ENCODE measurements around the gene PDLIM3. TPM values are rescaled to one million over a fixed set of nuclear protein-coding genes. Genes with fewer than 3 reads are reported as not detected.

The PDLIM3 gene
- total RNA-seq, 1 experiment from 2014 or later = 0.47 TPM

GRCh38 chr4:185576962-185577950, 41.9 kb upstream of the PDLIM3 start:
- no peak for ATAC-seq
- H4K20me1 ChIP-seq (ENCODE audit: low read length) = no peaks in the 10 kb centered on the region
- CTCF ChIA-PET = no interaction called here

DNA sequence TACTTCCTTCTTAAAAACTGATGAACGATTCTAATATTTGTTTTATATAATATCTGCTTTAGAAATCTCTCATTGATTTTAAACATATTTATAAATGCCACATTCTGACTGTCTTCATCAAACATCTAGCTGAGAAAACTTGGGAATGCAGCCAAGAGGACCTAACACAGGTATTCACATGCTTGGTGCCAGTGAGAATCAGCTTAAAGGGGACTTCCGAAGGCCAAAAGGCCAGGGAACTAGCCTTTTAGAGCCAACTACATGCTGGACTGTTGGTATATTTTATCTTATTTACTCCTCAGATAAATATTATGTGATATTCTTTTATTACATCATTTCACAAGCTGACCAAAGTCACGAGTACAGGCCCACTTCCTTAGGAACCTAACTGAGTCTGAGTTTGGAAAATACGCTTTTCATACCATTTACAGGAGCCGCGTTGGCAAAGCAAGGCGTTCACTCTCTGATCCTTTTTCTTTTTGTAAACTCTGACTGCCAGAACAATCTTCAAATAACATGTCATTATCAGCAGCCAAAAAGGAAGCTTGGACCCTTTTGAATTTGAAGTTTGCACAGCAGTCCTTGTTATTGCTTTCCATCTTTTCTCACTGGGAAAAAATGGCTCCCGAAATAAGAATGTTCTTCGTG, 41.1 kb upstream of the PDLIM3 start:
- Histone ChIP-seq H3F3A (ENCODE audit: low read length, unreplicated experiment) (no peaks in the 10 kb centered on the region), H3K27me3 (ENCODE audit: low read length) (no peaks in the 10 kb centered on the region), H3K36me3 (ENCODE audit: low read depth, low read length) (no peaks in the 10 kb centered on the region), H3K4me3 (ENCODE audit: low read length) (no peak overlapping the region), H3K27ac (ENCODE audit: low read length) (no peak overlapping the region), H2AFZ (ENCODE audit: low read length) (no peak overlapping the region), H3K4me2 (ENCODE audit: low read length) (no peak overlapping the region), H3K4me1 (ENCODE audit: insufficient read depth, low read length) (peaks cover 11% of the 10 kb centered on the region), H4K20me1 (ENCODE audit: low read length) (no peaks in the 10 kb centered on the region), H3K9me2 (replicated peaks; ENCODE audit: low read length) (no peaks in the 10 kb centered on the region), H3K9me3 (ENCODE audit: low read length) (no peaks in the 10 kb centered on the region), H3K9ac (ENCODE audit: low read length) (no peak overlapping the region), H3K79me2 (ENCODE audit: low read length) (no peaks in the 10 kb centered on the region)
- no TSS peak for BruUV-seq (replicated peaks)
- ChIA-PET CTCF (no interaction called here), POLR2A (ENCODE audit: unreplicated experiment) (no interaction called here)
- ATAC-seq (no peak), DNase-seq (no peak)
- intact Hi-C loops (cut with micrococcal nuclease) = no loop called here
- TF ChIP-seq, protein P1, sequence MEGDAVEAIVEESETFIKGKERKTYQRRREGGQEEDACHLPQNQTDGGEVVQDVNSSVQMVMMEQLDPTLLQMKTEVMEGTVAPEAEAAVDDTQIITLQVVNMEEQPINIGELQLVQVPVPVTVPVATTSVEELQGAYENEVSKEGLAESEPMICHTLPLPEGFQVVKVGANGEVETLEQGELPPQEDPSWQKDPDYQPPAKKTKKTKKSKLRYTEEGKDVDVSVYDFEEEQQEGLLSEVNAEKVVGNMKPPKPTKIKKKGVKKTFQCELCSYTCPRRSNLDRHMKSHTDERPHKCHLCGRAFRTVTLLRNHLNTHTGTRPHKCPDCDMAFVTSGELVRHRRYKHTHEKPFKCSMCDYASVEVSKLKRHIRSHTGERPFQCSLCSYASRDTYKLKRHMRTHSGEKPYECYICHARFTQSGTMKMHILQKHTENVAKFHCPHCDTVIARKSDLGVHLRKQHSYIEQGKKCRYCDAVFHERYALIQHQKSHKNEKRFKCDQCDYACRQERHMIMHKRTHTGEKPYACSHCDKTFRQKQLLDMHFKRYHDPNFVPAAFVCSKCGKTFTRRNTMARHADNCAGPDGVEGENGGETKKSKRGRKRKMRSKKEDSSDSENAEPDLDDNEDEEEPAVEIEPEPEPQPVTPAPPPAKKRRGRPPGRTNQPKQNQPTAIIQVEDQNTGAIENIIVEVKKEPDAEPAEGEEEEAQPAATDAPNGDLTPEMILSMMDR (conservative IDR thresholded peaks at IDR 0.05; ENCODE audit: low read depth, low read length) = no peak
- no peak for TF ChIP-seq EZH2phosphoT487 (IDR thresholded peaks at IDR 0.05; ENCODE audit: borderline replicate concordance, low read length)
- no peak for TF ChIP-seq EZH2 (IDR thresholded peaks at IDR 0.05; ENCODE audit: low read length, unreplicated experiment)

More at GRCh38 chr4:185576962-185577950, 41.9 kb upstream of the PDLIM3 start:
- Histone ChIP-seq H2AFZ (ENCODE audit: low read length) (no peak overlapping the region), H3K9me2 (replicated peaks; ENCODE audit: low read length) (no peaks in the 10 kb centered on the region), H3K4me2 (ENCODE audit: low read length) (no peak overlapping the region), H3K79me2 (ENCODE audit: low read length) (no peaks in the 10 kb centered on the region), H3K27ac (ENCODE audit: low read length) (no peak overlapping the region), H3K4me3 (ENCODE audit: low read length) (no peak overlapping the region), H3K9me3 (ENCODE audit: low read length) (no peaks in the 10 kb centered on the region), H3K27me3 (ENCODE audit: low read length) (no peaks in the 10 kb centered on the region), H3K36me3 (ENCODE audit: low read depth, low read length) (no peaks in the 10 kb centered on the region), H3F3A (ENCODE audit: low read length, unreplicated experiment) (no peaks in the 10 kb centered on the region), H3K9ac (ENCODE audit: low read length) (no peak overlapping the region), H3K4me1 (ENCODE audit: insufficient read depth, low read length) (peaks cover 11% of the 10 kb centered on the region)
- POLR2A ChIA-PET (ENCODE audit: unreplicated experiment) = interaction anchor here (0.6 kb wide), 1 partner anchor 19 kb away, joined by 30 read pairs; no protein-coding TSS in a partner anchor
- TF ChIP-seq EZH2 (IDR thresholded peaks at IDR 0.05; ENCODE audit: low read length, unreplicated experiment) = no peak
- no peak for TF ChIP-seq EZH2phosphoT487 (IDR thresholded peaks at IDR 0.05; ENCODE audit: borderline replicate concordance, low read length)
- TF ChIP-seq, protein P1 (conservative IDR thresholded peaks at IDR 0.05; ENCODE audit: low read depth, low read length) = no peak
- DNase-seq = no peak
- intact Hi-C loops (cut with micrococcal nuclease) = no loop called here
- BruUV-seq (replicated peaks) = no TSS peak

Data from PC-3 (cell line).